ENCODE measurements around the gene H1-8.

GRCh38 chr3:129557548-129557894 lies 14.5 kb downstream of the H1-8 start:
- TF ChIP-seq CTCF (IDR thresholded peaks at IDR 0.05) (no peak), POLR2A (IDR thresholded peaks at IDR 0.05) (no peak)
